Cerebellar nuclear complex (tissue), 1 donor: Measurements from ENCODE around the gene VWF.

ENCODE experiments used
- DNase-seq, 2 experiments: peaks; one replicate each; lab custom pipeline; 2025; lab: John Stamatoyannopoulos, UW

VWF gene

DNA sequence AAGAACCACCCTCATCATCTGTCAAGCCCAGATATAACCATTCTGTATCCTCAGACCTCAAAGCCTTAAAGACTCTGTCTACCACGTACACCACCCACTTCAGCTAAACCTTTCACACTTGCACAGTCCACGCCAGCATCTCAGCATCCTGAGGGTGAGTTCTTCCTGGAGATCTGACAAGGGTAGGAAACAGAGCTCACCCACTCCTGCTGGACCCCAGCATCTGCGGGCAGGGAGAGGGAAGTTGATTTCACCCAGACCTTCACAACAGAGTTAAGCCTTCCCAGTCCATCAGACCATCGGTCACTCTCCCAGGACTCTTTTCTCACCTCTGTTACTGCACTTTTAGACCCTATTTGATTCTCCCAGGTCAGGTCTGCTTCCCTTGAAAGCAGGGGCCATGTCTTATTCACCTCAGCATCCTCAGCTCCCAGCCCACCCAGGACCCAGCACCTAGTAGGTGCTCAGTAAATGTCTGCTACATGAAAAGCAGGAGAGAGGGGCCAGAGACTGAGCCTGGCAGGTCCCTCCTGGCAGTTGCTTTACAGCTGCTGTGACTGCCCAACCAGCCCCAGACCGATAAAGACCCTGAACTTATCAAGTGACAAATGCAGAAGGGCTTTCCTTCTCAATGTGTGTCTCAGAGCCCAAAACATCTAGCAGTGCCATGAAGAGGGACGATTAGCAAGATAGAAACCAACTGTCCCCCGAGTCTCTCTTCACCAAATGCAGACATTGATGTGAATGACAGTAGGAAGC is 213.5 kb downstream of the VWF start:
- DNase-seq = no peak

GRCh38 chr12:5909560-5909959 is 214.9 kb downstream of the VWF start:
- DNase-seq = no peak

- no peak for DNase-seq
Observed at GRCh38 chr12:5908251-5908650, 216.2 kb downstream of the VWF start.

GRCh38 chr12:5907807-5908206 is 216.7 kb downstream of the VWF start:
- no peak for DNase-seq

- no peak for DNase-seq
Observed at GRCh38 chr12:5905757-5906156, 218.7 kb downstream of the VWF start.

GRCh38 chr12:5904969-5905368 is 219.5 kb downstream of the VWF start:
- no peak for DNase-seq

- DNase-seq = no peak
Observed at GRCh38 chr12:5904441-5904840, 220.0 kb downstream of the VWF start.

- DNase-seq = no peak
Observed at GRCh38 chr12:5902736-5903135, 221.7 kb downstream of the VWF start.

DNA sequence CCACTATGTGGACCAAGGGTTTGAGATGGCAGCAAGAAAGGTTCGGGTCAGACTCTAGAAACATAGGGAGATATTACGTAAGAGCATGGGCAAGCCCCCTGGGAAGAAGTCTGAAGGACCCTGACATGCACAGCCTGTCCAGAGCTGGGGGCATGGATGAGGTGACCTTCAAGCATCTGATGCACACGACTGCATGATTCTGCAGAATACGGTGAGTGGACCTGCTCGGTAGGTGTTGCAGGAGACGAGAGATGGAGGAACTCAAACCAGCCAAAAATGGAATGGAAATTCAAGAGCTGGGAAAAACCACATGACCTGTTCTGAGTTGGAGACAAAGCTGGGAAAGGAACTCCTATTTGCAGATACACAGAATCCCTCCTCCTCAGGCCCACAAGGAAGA is 223.1 kb downstream of the VWF start:
- no peak for DNase-seq

- no peak for DNase-seq
Observed at GRCh38 chr12:5900533-5901205, 223.8 kb downstream of the VWF start.

- DNase-seq = no peak
Observed at GRCh38 chr12:5900076-5900475, 224.4 kb downstream of the VWF start.

- no peak for DNase-seq
Observed at GRCh38 chr12:5899675-5900074, 224.8 kb downstream of the VWF start.

DNA sequence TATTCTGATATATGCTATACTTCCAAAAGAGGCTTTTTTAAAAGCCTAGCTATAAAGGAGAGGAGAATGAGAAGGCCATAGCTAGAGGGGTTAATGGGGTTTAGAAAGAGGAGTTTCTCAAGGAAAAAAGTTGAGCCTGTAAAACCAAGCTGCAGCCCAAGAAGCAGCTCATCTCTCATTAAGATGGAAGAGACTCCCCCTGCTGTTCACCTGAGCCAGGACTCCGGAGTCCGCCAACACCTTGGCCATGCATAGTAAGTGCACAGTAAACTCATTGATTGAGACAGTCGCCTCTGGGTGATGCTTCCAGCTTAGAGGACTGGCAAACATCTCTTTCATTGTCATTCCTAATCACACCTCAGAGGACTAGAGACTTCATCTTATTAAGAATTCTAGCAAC is 225.6 kb downstream of the VWF start:
- DNase-seq = no peak
